Measurements from ENCODE around the gene TBCCD1.
"Not testable (repeated sequence)": the region's sequence is repeated elsewhere in the genome, so short reads cannot be mapped to it uniquely, and the experiment has no call there.

The TBCCD1 gene

GRCh38 chr3:186519021-186519658 is 48.0 kb downstream of the TBCCD1 start:
- no peak for DNase-seq (ENCODE audit: low read depth)

GRCh38 chr3:186517218-186517617 is 49.9 kb downstream of the TBCCD1 start:
- DNase-seq (ENCODE audit: low read depth), result no peak

- DNase-seq (ENCODE audit: low read depth), result no peak
These were observed 50.5 kb downstream of the TBCCD1 start for GRCh38 chr3:186516646-186517045.

- no peak for DNase-seq (ENCODE audit: low read depth)
These were observed 52.0 kb downstream of the TBCCD1 start for GRCh38 chr3:186515125-186515524.

- DNase-seq (ENCODE audit: low read depth), result no peak
These were observed 52.7 kb downstream of the TBCCD1 start for GRCh38 chr3:186514296-186515002.

- no peak for DNase-seq (ENCODE audit: low read depth)
These were observed 53.8 kb downstream of the TBCCD1 start for GRCh38 chr3:186513386-186513785.

GRCh38 chr3:186512570-186513302 is 54.4 kb downstream of the TBCCD1 start:
- no peak for DNase-seq (ENCODE audit: low read depth)

GRCh38 chr3:186511702-186512101 is 55.4 kb downstream of the TBCCD1 start:
- DNase-seq (ENCODE audit: low read depth), result no peak

- no peak for DNase-seq (ENCODE audit: low read depth)
These were observed 55.9 kb downstream of the TBCCD1 start for GRCh38 chr3:186511245-186511644.

GRCh38 chr3:186510374-186511079 is 56.6 kb downstream of the TBCCD1 start:
- DNase-seq (ENCODE audit: low read depth), result no peak

- DNase-seq (ENCODE audit: low read depth), result no peak
These were observed 57.7 kb downstream of the TBCCD1 start for GRCh38 chr3:186509423-186509822.

- DNase-seq (ENCODE audit: low read depth), result no peak
These were observed 60.3 kb downstream of the TBCCD1 start for GRCh38 chr3:186506857-186507256.

GRCh38 chr3:186506191-186506739 is 60.9 kb downstream of the TBCCD1 start:
- no peak for DNase-seq (ENCODE audit: low read depth)

- DNase-seq (ENCODE audit: low read depth), result no peak
These were observed 64.0 kb downstream of the TBCCD1 start for GRCh38 chr3:186502966-186503712.

GRCh38 chr3:186502138-186502948 is 64.8 kb downstream of the TBCCD1 start:
- no peak for DNase-seq (ENCODE audit: low read depth)

GRCh38 chr3:186499949-186500348 is 67.2 kb downstream of the TBCCD1 start:
- not testable (repeated sequence) for DNase-seq (ENCODE audit: low read depth)

- DNase-seq (ENCODE audit: low read depth), result not testable (repeated sequence)
These were observed 69.1 kb downstream of the TBCCD1 start for GRCh38 chr3:186498022-186498421.

GRCh38 chr3:186497608-186498007 is 69.5 kb downstream of the TBCCD1 start:
- no peak for DNase-seq (ENCODE audit: low read depth)

GRCh38 chr3:186496635-186497034 is 70.5 kb downstream of the TBCCD1 start:
- DNase-seq (ENCODE audit: low read depth), result no peak

Data from stromal cell of bone marrow (primary cell).